T-helper 1 cell treated with Interleukin-12 subunit alpha and Interleukin-12 subunit beta and Interleukin-4 antibody, amounts not matched to agents 30 ng/mL and 1 ng/mL, for 36 hours (primary cell): Measurements from ENCODE around the gene CLECL1. TPM values are rescaled to one million over a fixed set of nuclear protein-coding genes. Genes with fewer than 3 reads are reported as not detected.

Experiments
- intact Hi-C: fragments of 100-400 bp; cut with micrococcal nuclease; formaldehyde crosslinking; loops from one replicate; pipeline ENCODE4 v1.15.1; 2024
- total RNA-seq: library from RNA; stranded (reverse); gene quantifications from 2 replicates; pipeline ENCODE4 v1.2.3, GENCODE V29; 2022

Gene CLECL1
- 5.0 and 7.9 TPM in 2 replicates for total RNA-seq

GRCh38 chr12:9732921-9733461, at the start of gene CLECL1:
Gene CLECL1, minus strand, starts transcription at chr12:9733097.
- intact Hi-C loops, result loop anchor here (1.0 to 2.0 kb wide), 3 partner anchors 8 to 368 kb away; no protein-coding TSS in a partner anchor

GRCh38 chr12:9781360-9781759, 48.5 kb upstream of the CLECL1 start:
- intact Hi-C loops, result no loop called here

- intact Hi-C loops, result no loop called here
Measured at GRCh38 chr12:9779209-9779608, 46.3 kb upstream of the CLECL1 start.

- intact Hi-C loops, result no loop called here
Measured at GRCh38 chr12:9776781-9777180, 43.9 kb upstream of the CLECL1 start.

- intact Hi-C loops, result no loop called here
Measured at GRCh38 chr12:9773216-9773877, 40.5 kb upstream of the CLECL1 start.

- intact Hi-C loops, result no loop called here
Measured at GRCh38 chr12:9763025-9763424, 30.1 kb upstream of the CLECL1 start.

- intact Hi-C loops, result no loop called here
Measured at GRCh38 chr12:9762369-9762768, 29.5 kb upstream of the CLECL1 start.

GRCh38 chr12:9761419-9761781, 28.5 kb upstream of the CLECL1 start:
- intact Hi-C loops, result no loop called here

- intact Hi-C loops, result loop anchor here (1.0 kb wide), 3 partner anchors 92 to 113 kb away; partner anchors contain the start of genes CLEC2B and CLEC2D
Measured at GRCh38 chr12:9760699-9761418, 28.0 kb upstream of the CLECL1 start, which contains the start of gene CD69. Gene CD69, minus strand, starts transcription at chr12:9760901. Its CDS starts 81 bp downstream, at chr12:9760820.

- intact Hi-C loops, result loop anchor here (1.0 kb wide), 3 partner anchors 91 to 112 kb away; partner anchors contain the start of genes CLEC2B and CLEC2D
Measured at GRCh38 chr12:9760120-9760519, 27.2 kb upstream of the CLECL1 start.

GRCh38 chr12:9759694-9760093, 26.8 kb upstream of the CLECL1 start:
- intact Hi-C loops, result loop anchor here (1.0 kb wide), 3 partner anchors 90 to 111 kb away; partner anchors contain the start of genes CLEC2B and CLEC2D

GRCh38 chr12:9758119-9758518, 25.2 kb upstream of the CLECL1 start:
- intact Hi-C loops, result loop anchor here (1.0 kb wide), 1 partner anchor 8 kb away; no protein-coding TSS in a partner anchor

- intact Hi-C loops, result loop anchor here (1.0 kb wide), 1 partner anchor 7 kb away; no protein-coding TSS in a partner anchor
Measured at GRCh38 chr12:9757433-9758025, 24.6 kb upstream of the CLECL1 start.

GRCh38 chr12:9756706-9757105, 23.8 kb upstream of the CLECL1 start:
- intact Hi-C loops, result no loop called here

GRCh38 chr12:9756170-9756569, 23.3 kb upstream of the CLECL1 start:
- intact Hi-C loops, result no loop called here

GRCh38 chr12:9755567-9755966, 22.7 kb upstream of the CLECL1 start:
- intact Hi-C loops, result no loop called here

GRCh38 chr12:9755035-9755434, 22.1 kb upstream of the CLECL1 start:
- intact Hi-C loops, result no loop called here

- intact Hi-C loops, result no loop called here
Measured at GRCh38 chr12:9754099-9754927, 21.4 kb upstream of the CLECL1 start.

- intact Hi-C loops, result no loop called here
Measured at GRCh38 chr12:9753498-9753897, 20.6 kb upstream of the CLECL1 start.

- intact Hi-C loops, result no loop called here
Measured at GRCh38 chr12:9753073-9753472, 20.2 kb upstream of the CLECL1 start.
